NCI-H146 (cell line): ENCODE results near the gene DNAH6.

ENCODE experiments used
- DNase-seq: peaks from one replicate; lab custom pipeline; 2025; lab: John Stamatoyannopoulos, UW

DNAH6 gene

GRCh38 chr2:84629550-84629949 lies 113.3 kb downstream of the DNAH6 start:
- DNase-seq = no peak

- DNase-seq = peak; percentile 0
These were observed 114.7 kb downstream of the DNAH6 start for GRCh38 chr2:84631047-84631446.

GRCh38 chr2:84631985-84632384 lies 115.7 kb downstream of the DNAH6 start:
- DNase-seq = no peak

- DNase-seq = no peak
These were observed 120.0 kb downstream of the DNAH6 start for GRCh38 chr2:84636080-84636971.

GRCh38 chr2:84639751-84640150 lies 123.5 kb downstream of the DNAH6 start:
- DNase-seq = no peak

GRCh38 chr2:84640411-84640810 lies 124.1 kb downstream of the DNAH6 start:
- no peak for DNase-seq

GRCh38 chr2:84641021-84641420 lies 124.7 kb downstream of the DNAH6 start:
- no peak for DNase-seq

GRCh38 chr2:84643991-84644390 lies 127.7 kb downstream of the DNAH6 start:
- no peak for DNase-seq

GRCh38 chr2:84646514-84646913 lies 130.2 kb downstream of the DNAH6 start:
- no peak for DNase-seq

GRCh38 chr2:84647267-84647666 lies 131.0 kb downstream of the DNAH6 start:
- no peak for DNase-seq

GRCh38 chr2:84649058-84649457 lies 132.8 kb downstream of the DNAH6 start:
- no peak for DNase-seq

GRCh38 chr2:84649487-84650142 lies 133.3 kb downstream of the DNAH6 start:
- no peak for DNase-seq

GRCh38 chr2:84652431-84652830 lies 136.1 kb downstream of the DNAH6 start:
- DNase-seq = no peak

GRCh38 chr2:84653302-84653701 lies 137.0 kb downstream of the DNAH6 start:
- no peak for DNase-seq

GRCh38 chr2:84654414-84654813 lies 138.1 kb downstream of the DNAH6 start:
- DNase-seq = no peak

- no peak for DNase-seq
These were observed 152.8 kb downstream of the DNAH6 start for GRCh38 chr2:84669122-84669521.

GRCh38 chr2:84674099-84674498 lies 157.8 kb downstream of the DNAH6 start:
- DNase-seq = no peak

GRCh38 chr2:84674586-84674985 lies 158.3 kb downstream of the DNAH6 start:
- no peak for DNase-seq

- DNase-seq = no peak
These were observed 160.0 kb downstream of the DNAH6 start for GRCh38 chr2:84676295-84676694.

GRCh38 chr2:84678214-84678613 lies 161.9 kb downstream of the DNAH6 start:
- DNase-seq = no peak

- no peak for DNase-seq
These were observed 170.6 kb downstream of the DNAH6 start for GRCh38 chr2:84686783-84687476.

GRCh38 chr2:84687498-84688149 lies 171.3 kb downstream of the DNAH6 start:
- no peak for DNase-seq
